Activated CD4-positive, alpha-beta T cell treated with anti-CD3 and anti-CD28 coated beads, Interleukin-10, Interleukin-2, amounts not matched to agents 100 ng/mL and 50 ng/mL, durations not matched to agents 16 hours and 8 hours (primary cell): Measurements from ENCODE around the gene CEP97.

ENCODE experiments used
- DNase-seq: peaks from one replicate; pipeline ENCODE4 v3.0.0-alpha.2; 2020

Gene CEP97

GRCh38 chr3:101778385-101779046 is 54.1 kb downstream of the CEP97 start:
- DNase-seq, result no peak

GRCh38 chr3:101779047-101779821 is 54.8 kb downstream of the CEP97 start, which contains the start of gene NXPE3:
NXPE3 (plus strand) TSS chr3:101779211; CDS start chr3:101785597, 6,386 bp downstream.
- DNase-seq, result peak; percentile 95

- DNase-seq, result no peak
Measured at GRCh38 chr3:101779822-101780381, 55.5 kb downstream of the CEP97 start.

- no peak for DNase-seq
Measured at GRCh38 chr3:101780661-101781060, 56.2 kb downstream of the CEP97 start.

GRCh38 chr3:101781166-101781565 is 56.8 kb downstream of the CEP97 start:
- no peak for DNase-seq

GRCh38 chr3:101784855-101785613 is 60.6 kb downstream of the CEP97 start:
- no peak for DNase-seq

- DNase-seq, result no peak
Measured at GRCh38 chr3:101791778-101792177, 67.4 kb downstream of the CEP97 start.

GRCh38 chr3:101796077-101796680 is 71.8 kb downstream of the CEP97 start:
- DNase-seq, result no peak

GRCh38 chr3:101801174-101801573 is 76.8 kb downstream of the CEP97 start:
- no peak for DNase-seq

GRCh38 chr3:101802179-101802578 is 77.8 kb downstream of the CEP97 start:
- no peak for DNase-seq

- peak; percentile 78 for DNase-seq
Measured at GRCh38 chr3:101803173-101803782, 78.9 kb downstream of the CEP97 start.

GRCh38 chr3:101803939-101804338 is 79.5 kb downstream of the CEP97 start:
- no peak for DNase-seq

- no peak for DNase-seq
Measured at GRCh38 chr3:101806491-101806890, 82.1 kb downstream of the CEP97 start.

GRCh38 chr3:101807888-101808287 is 83.5 kb downstream of the CEP97 start:
- peak; percentile 66 for DNase-seq

- DNase-seq, result peak; percentile 50
Measured at GRCh38 chr3:101809178-101810021, 85.0 kb downstream of the CEP97 start.

GRCh38 chr3:101810022-101810418 is 85.6 kb downstream of the CEP97 start:
- no peak for DNase-seq

GRCh38 chr3:101811875-101812274 is 87.5 kb downstream of the CEP97 start:
- DNase-seq, result peak; percentile 56

- DNase-seq, result no peak
Measured at GRCh38 chr3:101812895-101813294, 88.5 kb downstream of the CEP97 start.

- peak; percentile 42 for DNase-seq
Measured at GRCh38 chr3:101813817-101814440, 89.5 kb downstream of the CEP97 start.

- no peak for DNase-seq
Measured at GRCh38 chr3:101814835-101815234, 90.4 kb downstream of the CEP97 start.
